HepG2 (cell line): ENCODE results near the gene ARHGAP9. TPM values are rescaled to one million over a fixed set of nuclear protein-coding genes. Genes with fewer than 3 reads are reported as not detected.

ENCODE experiments used
- CAMTA2 ChIP-seq: sonication (generic); formaldehyde crosslinking; IDR thresholded peaks from 2 replicates; pipeline ENCODE4 v1.4.0; 2020; ENCODE audit warnings: mild to moderate bottlenecking, missing genetic modification reagents, borderline replicate concordance
- E2F1 ChIP-seq: sonication (generic); formaldehyde crosslinking; IDR thresholded peaks from 2 replicates; pipeline ENCODE4 v1.5.0; 2020; ENCODE audit warnings: missing genetic modification reagents
- HOXA5 ChIP-seq: sonication (generic); formaldehyde crosslinking; IDR thresholded peaks from 2 replicates; pipeline ENCODE4 v1.4.0; 2020; ENCODE audit warnings: missing genetic modification reagents
- MEIS1 ChIP-seq: sonication (generic); formaldehyde crosslinking; IDR thresholded peaks from 2 replicates; pipeline ENCODE4 v1.9.0; 2021; ENCODE audit warnings: mild to moderate bottlenecking, missing genetic modification reagents, moderate library complexity, borderline replicate concordance
- RXRB ChIP-seq: IDR thresholded peaks from 2 replicates; pipeline ENCODE4 v1.6.1; 2016; ENCODE audit warnings: borderline replicate concordance, missing genetic modification reagents, missing compliant biosample characterization
- SRSF4 ChIP-seq: fragments of 200-400 bp; formaldehyde crosslinking; IDR thresholded peaks from one replicate; pipeline ENCODE4 v1.6.1; 2018; ENCODE audit warnings: mild to moderate bottlenecking, low read depth, low read length, moderate library complexity; ENCODE audit not compliant: poor library complexity, severe bottlenecking
- STAG1 ChIP-seq: sonication (generic); formaldehyde crosslinking; IDR thresholded peaks from 2 replicates; pipeline ENCODE4 v1.4.0; 2020; ENCODE audit warnings: missing genetic modification reagents
- TEAD3 ChIP-seq: optimal IDR thresholded peaks from 2 replicates; pipeline ENCODE3; 2016; ENCODE audit warnings: borderline replicate concordance
- THRA ChIP-seq: sonication (generic); formaldehyde crosslinking; IDR thresholded peaks from 2 replicates; pipeline ENCODE4 v1.4.0; 2020; ENCODE audit warnings: missing genetic modification reagents, borderline replicate concordance
- TSC22D2 ChIP-seq: sonication (generic); formaldehyde crosslinking; IDR thresholded peaks from 2 replicates; pipeline ENCODE4 v1.5.1; 2020; ENCODE audit warnings: missing genetic modification reagents, mild to moderate bottlenecking, borderline replicate concordance
- XRCC5 ChIP-seq: fragments of 200-400 bp; formaldehyde crosslinking; optimal IDR thresholded peaks from 2 replicates; pipeline ENCODE3; 2017; ENCODE audit warnings: mild to moderate bottlenecking, low read length
- YY1 ChIP-seq: IDR thresholded peaks from 2 replicates; pipeline ENCODE4 v1.6.1; 2011; ENCODE audit warnings: low read length, low read depth, moderate library complexity, mild to moderate bottlenecking; ENCODE audit not compliant: insufficient read depth, insufficient replicate concordance
- ZBTB34 ChIP-seq: sonication (generic); formaldehyde crosslinking; IDR thresholded peaks from 2 replicates; pipeline ENCODE4 v1.8.0; 2022; ENCODE audit warnings: mild to moderate bottlenecking, missing genetic modification reagents
- ZBTB42 ChIP-seq: sonication (generic); formaldehyde crosslinking; IDR thresholded peaks from 2 replicates; pipeline ENCODE4 v1.5.0; 2020; ENCODE audit warnings: mild to moderate bottlenecking, missing genetic modification reagents
- ZBTB49 ChIP-seq: sonication (generic); formaldehyde crosslinking; IDR thresholded peaks from 2 replicates; pipeline ENCODE4 v1.4.0; 2020; ENCODE audit warnings: missing genetic modification reagents, borderline replicate concordance
- ZFP36L2 ChIP-seq: sonication (generic); formaldehyde crosslinking; IDR thresholded peaks from 2 replicates; pipeline ENCODE4 v1.4.0; 2020; ENCODE audit warnings: missing genetic modification reagents
- ZMYM4 ChIP-seq: sonication (generic); formaldehyde crosslinking; IDR thresholded peaks from 2 replicates; pipeline ENCODE4 v1.8.1; 2023; ENCODE audit warnings: mild to moderate bottlenecking, missing genetic modification reagents
- ZNF101 ChIP-seq: sonication (generic); formaldehyde crosslinking; IDR thresholded peaks from 2 replicates; pipeline ENCODE4 v1.4.0; 2020; ENCODE audit warnings: mild to moderate bottlenecking, low read depth, missing genetic modification reagents, borderline replicate concordance
- ZNF451 ChIP-seq: sonication (generic); formaldehyde crosslinking; IDR thresholded peaks from 2 replicates; pipeline ENCODE4 v1.5.0; 2020; ENCODE audit warnings: mild to moderate bottlenecking, missing genetic modification reagents
- ZNF563 ChIP-seq: sonication (generic); formaldehyde crosslinking; IDR thresholded peaks from 2 replicates; pipeline ENCODE4 v1.8.0; 2022; ENCODE audit warnings: mild to moderate bottlenecking, moderate library complexity, missing genetic modification reagents
- ZNF629 ChIP-seq: sonication (generic); formaldehyde crosslinking; conservative IDR thresholded peaks from 2 replicates; pipeline ENCODE4 v1.5.0; 2020; ENCODE audit warnings: missing genetic modification reagents
- ZNF670 ChIP-seq: sonication (generic); formaldehyde crosslinking; IDR thresholded peaks from 2 replicates; pipeline ENCODE4 v1.8.0; 2022; ENCODE audit warnings: mild to moderate bottlenecking, missing genetic modification reagents, borderline replicate concordance
- ZNF83 ChIP-seq: sonication (generic); formaldehyde crosslinking; IDR thresholded peaks from 2 replicates; pipeline ENCODE4 v1.4.0; 2020; ENCODE audit warnings: missing genetic modification reagents, mild to moderate bottlenecking, borderline replicate concordance
- ZSCAN22 ChIP-seq: sonication (generic); formaldehyde crosslinking; IDR thresholded peaks from 2 replicates; pipeline ENCODE4 v1.4.0; 2020; ENCODE audit warnings: mild to moderate bottlenecking, missing genetic modification reagents
- polyA plus RNA-seq, 8 experiments: library from polyadenylated mRNA; depleted of rRNA in 3 of 8; stranded (reverse) in 7 of 8; unstranded in 1 of 8; fragments of >200 nt; fragmentation: Illumina TruSeq in 4 of 8; extraction: Trizol in 4 of 8; gene quantifications; 2 replicates each; pipeline versions ENCODE4 v1.2.1 to v1.2.3, GENCODE V29; 2011 to 2016; ENCODE audit warnings: low read depth in 4 of 8, missing spikeins in 1 of 8, mixed read lengths in 1 of 8; ENCODE audit not compliant: insufficient read depth in 1 of 8
- total RNA-seq, 5 experiments: library from RNA; depleted of rRNA; stranded (reverse); fragments of >200 nt; fragmentation: Illumina TruSeq; extraction: Trizol; gene quantifications; 2 replicates each; pipeline ENCODE4 v1.2.3, GENCODE V29; 2016; ENCODE audit warnings: low read depth in 1 of 5

The ARHGAP9 gene
- total and polyA plus RNA-seq, 2 of the 13 experiments (the other 11 are each of a cell fraction or from before 2014, with no cell fraction given): 0.18 to 1.2 TPM

GRCh38 chr12:57452937-57453509, 26.6 kb downstream of the ARHGAP9 start (continued):
- TF ChIP-seq ZMYM4 (CRISPR knock-in tag) (no peak), ZNF101 (CRISPR knock-in tag) (no peak), E2F1 (CRISPR knock-in tag) (no peak), ZNF563 (no peak), HOXA5 (CRISPR knock-in tag) (no peak), ZFP36L2 (CRISPR knock-in tag) (no peak), STAG1 (CRISPR knock-in tag) (peak; percentile 95), ZNF83 (CRISPR knock-in tag) (no peak), YY1 (peak; percentile 39), THRA (peak; percentile 54; the same call in 1 of the 2 replicates), ZNF451 (CRISPR knock-in tag) (0 out of 2 replicates have a peak, but pooled peaks have one; percentile 17), ZSCAN22 (CRISPR knock-in tag) (no peak), XRCC5 (peak; percentile 66), ZNF670 (CRISPR knock-in tag) (no peak), ZNF629 (CRISPR knock-in tag) (no peak), ZBTB34 (CRISPR knock-in tag) (no peak), CAMTA2 (no peak), SRSF4 (no peak), TSC22D2 (CRISPR knock-in tag) (0 out of 2 replicates have a peak, but pooled peaks have one; percentile 31), ZBTB49 (no peak), TEAD3 (peak; percentile 40), MEIS1 (no peak), RXRB (CRISPR knock-in tag) (peak; percentile 65; the same call in 1 of the 2 replicates), ZBTB42 (CRISPR knock-in tag) (no peak)
